ENCODE measurements around the gene INHBC. TPM values are rescaled to one million over a fixed set of nuclear protein-coding genes. Genes with fewer than 3 reads are reported as not detected.
"Not testable (repeated sequence)": the region's sequence is repeated elsewhere in the genome, so short reads cannot be mapped to it uniquely, and the experiment has no call there.

Gene INHBC
- total RNA-seq, 1 donor from 2014 or later: not detected

DNA sequence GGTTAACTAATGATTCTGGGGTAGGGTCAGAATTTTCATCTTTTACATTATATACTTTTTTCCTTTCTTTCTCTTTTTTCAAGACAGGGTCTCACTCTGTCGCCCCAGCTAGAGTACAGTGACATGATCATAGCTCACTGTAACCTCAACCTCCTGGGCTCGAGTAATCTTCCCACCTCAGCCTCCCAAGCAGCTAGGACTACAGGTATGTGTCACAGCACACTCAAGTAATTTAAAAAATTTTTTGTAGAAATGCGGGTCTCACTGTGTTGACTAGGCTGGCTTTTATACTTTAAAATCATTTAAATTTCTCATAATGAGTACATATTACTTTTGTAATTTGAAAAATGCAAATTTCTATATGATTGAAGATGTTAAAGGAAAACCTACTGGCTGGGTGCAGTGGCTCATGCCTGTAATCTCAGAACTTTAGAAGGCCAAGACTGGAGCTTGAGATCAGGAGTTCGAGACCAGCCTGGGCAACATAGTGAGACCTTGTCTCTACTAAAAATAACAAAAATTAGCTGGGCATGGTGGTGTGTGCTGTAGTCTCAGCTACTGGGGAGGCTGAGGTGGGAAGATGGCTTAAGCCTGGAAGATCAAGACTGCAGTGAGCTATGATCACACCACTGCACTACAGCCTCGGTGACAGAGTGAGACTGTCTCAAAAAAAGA is 29.5 kb upstream of the INHBC start:
- TF ChIP-seq, protein P1, sequence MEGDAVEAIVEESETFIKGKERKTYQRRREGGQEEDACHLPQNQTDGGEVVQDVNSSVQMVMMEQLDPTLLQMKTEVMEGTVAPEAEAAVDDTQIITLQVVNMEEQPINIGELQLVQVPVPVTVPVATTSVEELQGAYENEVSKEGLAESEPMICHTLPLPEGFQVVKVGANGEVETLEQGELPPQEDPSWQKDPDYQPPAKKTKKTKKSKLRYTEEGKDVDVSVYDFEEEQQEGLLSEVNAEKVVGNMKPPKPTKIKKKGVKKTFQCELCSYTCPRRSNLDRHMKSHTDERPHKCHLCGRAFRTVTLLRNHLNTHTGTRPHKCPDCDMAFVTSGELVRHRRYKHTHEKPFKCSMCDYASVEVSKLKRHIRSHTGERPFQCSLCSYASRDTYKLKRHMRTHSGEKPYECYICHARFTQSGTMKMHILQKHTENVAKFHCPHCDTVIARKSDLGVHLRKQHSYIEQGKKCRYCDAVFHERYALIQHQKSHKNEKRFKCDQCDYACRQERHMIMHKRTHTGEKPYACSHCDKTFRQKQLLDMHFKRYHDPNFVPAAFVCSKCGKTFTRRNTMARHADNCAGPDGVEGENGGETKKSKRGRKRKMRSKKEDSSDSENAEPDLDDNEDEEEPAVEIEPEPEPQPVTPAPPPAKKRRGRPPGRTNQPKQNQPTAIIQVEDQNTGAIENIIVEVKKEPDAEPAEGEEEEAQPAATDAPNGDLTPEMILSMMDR (IDR thresholded peaks at IDR 0.05; ENCODE audit: insufficient read depth, low read length, severe bottlenecking): no peak
- FAIRE-seq: no peak
- Histone ChIP-seq H3K27me3 (ENCODE audit: control insufficient read depth, insufficient read depth, low read length) (no peaks in the 10 kb centered on the region), H3K36me3 (ENCODE audit: control insufficient read depth, insufficient read depth, low read length) (no peaks in the 10 kb centered on the region), H3K4me3 (ENCODE audit: low read depth, low read length) (no peak overlapping the region)
- DNase-seq (ENCODE audit: low read depth): no peak

DNA sequence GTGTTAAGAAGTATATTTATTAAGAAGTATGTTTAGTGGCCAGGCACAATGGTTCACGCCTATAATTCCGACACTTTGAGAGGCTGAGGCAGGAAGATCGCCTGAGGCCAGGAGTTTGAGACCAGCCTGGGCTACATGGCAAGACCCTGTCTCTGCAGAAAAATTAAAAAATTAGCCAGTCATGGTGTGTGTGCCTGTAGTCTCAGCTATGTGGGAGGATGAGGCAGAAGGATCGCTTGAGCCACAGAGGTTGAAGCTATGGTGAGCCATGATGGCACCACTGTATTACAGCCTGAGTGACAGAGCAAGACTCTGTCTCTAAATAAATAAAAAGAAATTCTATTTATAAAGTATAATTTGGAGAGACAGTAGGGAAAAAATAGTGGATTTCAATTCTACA is 24.1 kb upstream of the INHBC start:
- Histone ChIP-seq H3K4me3 (ENCODE audit: low read depth, low read length) (no peak overlapping the region), H3K27me3 (ENCODE audit: control insufficient read depth, insufficient read depth, low read length) (no peaks in the 10 kb centered on the region), H3K36me3 (ENCODE audit: control insufficient read depth, insufficient read depth, low read length) (no peaks in the 10 kb centered on the region)
- TF ChIP-seq, protein P1 (IDR thresholded peaks at IDR 0.05; ENCODE audit: insufficient read depth, low read length, severe bottlenecking): no peak
- DNase-seq (ENCODE audit: low read depth) (no peak), FAIRE-seq (no peak)

DNA sequence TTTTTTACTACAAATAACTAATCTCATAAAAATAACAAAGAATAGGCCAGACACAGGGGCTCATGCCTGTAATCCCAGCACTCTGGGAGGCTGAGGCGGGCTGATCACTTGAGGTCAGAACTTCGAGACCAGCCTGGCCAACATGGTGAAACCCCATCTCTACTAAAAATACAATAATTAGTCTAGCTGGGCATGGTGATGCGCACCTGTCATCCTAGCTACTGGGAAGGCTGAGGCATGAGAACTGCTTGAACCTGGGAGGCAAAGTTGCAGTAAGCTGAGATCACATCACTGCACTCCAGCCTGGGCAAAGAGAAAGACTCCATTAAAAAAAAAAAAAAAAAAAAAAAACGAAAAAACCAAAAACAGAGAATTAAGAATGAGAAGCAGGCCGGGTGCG is 20.4 kb upstream of the INHBC start:
- not testable (repeated sequence) for DNase-seq (ENCODE audit: low read depth); H3K36me3 ChIP-seq (ENCODE audit: control insufficient read depth, insufficient read depth, low read length); H3K4me3 ChIP-seq (ENCODE audit: low read depth, low read length); H3K27me3 ChIP-seq (ENCODE audit: control insufficient read depth, insufficient read depth, low read length); FAIRE-seq

DNA sequence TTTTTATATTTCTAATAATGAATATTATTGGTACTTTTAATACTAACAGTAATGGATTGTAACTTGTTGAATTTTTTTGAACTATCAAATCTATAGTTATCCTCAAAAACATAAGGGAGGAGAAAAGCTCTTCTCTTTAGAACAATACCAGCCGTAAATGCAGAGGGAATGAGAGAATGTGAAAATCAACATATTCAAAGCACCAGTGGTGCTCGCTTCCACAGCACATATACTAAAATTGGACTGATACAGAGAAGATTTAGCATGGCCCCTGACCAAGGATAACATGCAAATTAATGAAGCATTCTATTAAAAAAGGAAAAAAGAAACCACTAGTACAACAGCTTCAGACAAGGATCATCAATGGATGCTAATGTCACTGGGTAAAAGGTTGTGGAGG is 19.5 kb upstream of the INHBC start:
- FAIRE-seq (no peak), DNase-seq (ENCODE audit: low read depth) (no peak)
- TF ChIP-seq, protein P1 (IDR thresholded peaks at IDR 0.05; ENCODE audit: insufficient read depth, low read length, severe bottlenecking): no peak
- no peak overlapping the region for H3K4me3 ChIP-seq (ENCODE audit: low read depth, low read length)
- H3K36me3 ChIP-seq (ENCODE audit: control insufficient read depth, insufficient read depth, low read length): no peaks in the 10 kb centered on the region
- H3K27me3 ChIP-seq (ENCODE audit: control insufficient read depth, insufficient read depth, low read length): no peaks in the 10 kb centered on the region

DNA sequence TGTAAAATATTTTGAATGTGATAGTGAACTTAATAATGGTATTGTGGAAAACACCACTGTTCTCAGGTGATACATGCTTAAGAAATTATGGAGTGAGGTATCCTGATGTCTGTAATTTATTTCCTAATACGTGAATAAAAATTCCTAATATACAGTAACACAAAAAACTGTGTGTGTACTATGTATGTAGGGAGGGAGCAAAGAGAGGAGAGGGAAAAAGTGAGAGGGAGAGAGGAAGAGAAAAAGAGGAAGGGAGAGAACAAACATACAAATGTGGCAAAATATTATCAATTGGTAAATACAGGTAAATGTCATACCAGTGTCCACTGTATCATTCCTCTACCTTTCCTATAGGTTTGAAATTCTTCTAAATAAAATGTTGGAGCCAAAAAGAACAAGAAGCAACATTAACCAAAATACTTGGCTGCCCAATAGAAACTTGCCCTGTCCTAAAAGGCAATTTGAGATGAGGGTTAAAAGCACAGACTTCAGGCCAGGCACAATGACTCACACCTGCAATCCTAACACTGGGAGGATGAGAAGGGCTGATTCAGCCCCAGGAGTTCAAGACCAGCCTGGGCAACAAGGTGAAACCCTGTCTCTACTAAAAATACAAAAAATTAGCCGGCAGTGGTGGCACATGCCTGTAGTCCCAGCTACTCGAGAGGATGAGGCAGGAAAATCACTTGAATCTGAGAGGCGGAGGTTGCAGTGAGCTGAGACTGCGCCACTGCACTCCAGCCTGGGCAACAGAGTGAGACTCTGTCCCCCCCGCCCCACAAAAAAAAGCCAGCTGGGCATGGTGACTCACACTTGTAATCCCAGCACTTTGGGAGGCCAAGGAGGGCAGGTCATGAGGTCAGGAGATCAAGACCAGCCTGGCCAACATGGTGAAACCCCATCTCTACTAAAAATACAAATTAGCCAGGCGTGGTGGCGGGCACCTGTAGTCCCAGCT is 18.3 kb upstream of the INHBC start:
- DNase-seq (ENCODE audit: low read depth) (peak; percentile 38), FAIRE-seq (no peak)
- no peaks in the 10 kb centered on the region for H3K36me3 ChIP-seq (ENCODE audit: control insufficient read depth, insufficient read depth, low read length)
- H3K4me3 ChIP-seq (ENCODE audit: low read depth, low read length): no peak overlapping the region
- TF ChIP-seq, protein P1 (IDR thresholded peaks at IDR 0.05; ENCODE audit: insufficient read depth, low read length, severe bottlenecking): no peak
- H3K27me3 ChIP-seq (ENCODE audit: control insufficient read depth, insufficient read depth, low read length): no peaks in the 10 kb centered on the region

DNA sequence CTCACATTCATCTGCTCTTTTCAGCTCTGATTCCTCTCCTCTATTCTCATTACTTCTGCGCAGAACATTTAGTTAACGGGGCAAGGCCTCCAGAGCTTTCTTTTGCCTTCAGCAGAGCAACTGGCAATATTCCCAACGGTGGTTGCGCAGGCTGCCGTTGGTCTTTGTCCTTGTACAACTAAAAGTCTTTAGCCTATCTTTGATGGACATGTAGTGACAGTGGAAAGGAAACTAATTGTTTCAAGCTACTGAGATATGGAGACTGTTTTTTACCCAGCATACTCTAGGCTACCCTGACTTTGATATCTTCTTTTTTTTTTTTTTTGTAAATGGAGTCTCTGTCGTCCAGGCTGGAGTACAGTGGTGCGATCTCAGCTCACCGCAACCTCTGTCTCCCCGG is 16.3 kb upstream of the INHBC start:
- peaks cover 1% of the 10 kb centered on the region for H3K36me3 ChIP-seq (ENCODE audit: control insufficient read depth, insufficient read depth, low read length)
- DNase-seq (ENCODE audit: low read depth) (no peak), FAIRE-seq (no peak)
- no peaks in the 10 kb centered on the region for H3K27me3 ChIP-seq (ENCODE audit: control insufficient read depth, insufficient read depth, low read length)
- no peak overlapping the region for H3K4me3 ChIP-seq (ENCODE audit: low read depth, low read length)
- TF ChIP-seq, protein P1 (IDR thresholded peaks at IDR 0.05; ENCODE audit: insufficient read depth, low read length, severe bottlenecking): no peak

All from bronchial epithelial cell (primary cell).